GM23338 (cell line): ENCODE data around the gene ACOT2. TPM values are rescaled to one million over a fixed set of nuclear protein-coding genes. Genes with fewer than 3 reads are reported as not detected.
"Not testable (repeated sequence)": the region's sequence is repeated elsewhere in the genome, so short reads cannot be mapped to it uniquely, and the experiment has no call there.

ENCODE experiments used
- ATAC-seq: fragments of 200-7000 bp; cut with Tn5 transposase; 3 replicates; pipeline ENCODE4 v1.9.1; 2020
- DNase-seq: peaks from one replicate; pipeline ENCODE4 v3.0.0-alpha.2; 2015; ENCODE audit warnings: low spot score
- H2AFZ ChIP-seq: fragments of 200-600 bp; sonication (generic); 2 replicates; pipeline ENCODE4 v1.8.0; 2016; ENCODE audit warnings: antibody characterized with exemption, mild to moderate bottlenecking, moderate library complexity
- H3F3A ChIP-seq: fragments of 200-600 bp; sonication (generic); replicated peaks from 2 replicates; pipeline ENCODE4 v1.8.0; 2017; ENCODE audit warnings: antibody characterized with exemption, mixed run types, low read depth
- H3K27ac ChIP-seq: fragments of 200-600 bp; sonication (generic); 2 replicates; pipeline ENCODE4 v1.6.1; 2016; ENCODE audit warnings: low read depth
- H3K27me3 ChIP-seq: fragments of 200-600 bp; sonication (generic); 2 replicates; pipeline ENCODE4 v1.8.0; 2016; ENCODE audit warnings: mild to moderate bottlenecking, mixed run types, moderate library complexity; ENCODE audit not compliant: insufficient read depth
- H3K36me3 ChIP-seq: fragments of 200-600 bp; sonication (generic); 2 replicates; pipeline ENCODE4 v1.8.0; 2016; ENCODE audit warnings: mild to moderate bottlenecking; ENCODE audit not compliant: insufficient read depth
- H3K4me1 ChIP-seq: fragments of 200-600 bp; sonication (generic); 2 replicates; pipeline ENCODE4 v1.8.0; 2016; ENCODE audit warnings: mild to moderate bottlenecking, moderate library complexity; ENCODE audit not compliant: insufficient read depth
- H3K4me2 ChIP-seq: fragments of 200-600 bp; sonication (generic); 2 replicates; pipeline ENCODE4 v1.7.1; 2017; ENCODE audit warnings: mixed run types
- H3K4me3 ChIP-seq: fragments of 200-600 bp; sonication (generic); 2 replicates; pipeline ENCODE4 v1.6.1; 2016; ENCODE audit warnings: mixed run types
- H3K79me2 ChIP-seq: fragments of 200-600 bp; sonication (generic); replicated peaks from 2 replicates; pipeline ENCODE4 v1.8.0; 2017; ENCODE audit warnings: mild to moderate bottlenecking; ENCODE audit not compliant: insufficient read depth
- H3K9me2 ChIP-seq: fragments of 200-600 bp; sonication (generic); 2 replicates; pipeline ENCODE4 v1.8.0; 2017; ENCODE audit not compliant: insufficient read depth
- H4K20me1 ChIP-seq: fragments of 200-600 bp; sonication (generic); replicated peaks from 2 replicates; pipeline ENCODE4 v1.8.0; 2017; ENCODE audit warnings: mild to moderate bottlenecking; ENCODE audit not compliant: insufficient read depth
- H3K27ac Mint-ChIP-seq: 2 replicates; pipeline ENCODE4 v1.8.0; 2020; ENCODE audit warnings: inconsistent platforms, mild to moderate bottlenecking, moderate library complexity, mixed read lengths
- H3K27me3 Mint-ChIP-seq: 3 replicates; pipeline ENCODE4 v1.8.0; 2022; ENCODE audit warnings: low read depth, mild to moderate bottlenecking, moderate library complexity, mixed read lengths, inconsistent platforms; ENCODE audit not compliant: insufficient read depth, poor library complexity
- H3K36me3 Mint-ChIP-seq: 3 replicates; pipeline ENCODE4 v1.8.0; 2021; ENCODE audit warnings: low read depth, mild to moderate bottlenecking, inconsistent platforms, moderate library complexity, mixed read lengths
- H3K4me1 Mint-ChIP-seq: 3 replicates; pipeline ENCODE4 v1.8.0; 2020; ENCODE audit warnings: mild to moderate bottlenecking, inconsistent platforms, mixed read lengths
- H3K4me3 Mint-ChIP-seq: 3 replicates; pipeline ENCODE4 v1.8.0; 2021; ENCODE audit warnings: moderate library complexity, mild to moderate bottlenecking, inconsistent platforms, mixed read lengths
- H3K9me3 Mint-ChIP-seq: 3 replicates; pipeline ENCODE4 v1.8.0; 2020; ENCODE audit warnings: moderate library complexity, mild to moderate bottlenecking, inconsistent platforms, mixed read lengths
- ETS1 ChIP-seq: IDR thresholded peaks from 2 replicates; pipeline ENCODE4 v1.6.1; 2016; ENCODE audit warnings: antibody characterized with exemption
- JUNB ChIP-seq: IDR thresholded peaks from one replicate; pipeline ENCODE4 v1.6.1; 2016; ENCODE audit warnings: antibody characterized with exemption; ENCODE audit not compliant: unreplicated experiment
- NANOG ChIP-seq: IDR thresholded peaks from 2 replicates; pipeline ENCODE4 v1.6.1; 2016; ENCODE audit warnings: antibody characterized with exemption, borderline replicate concordance
- POLR2AphosphoS5 ChIP-seq: IDR thresholded peaks from 2 replicates; pipeline ENCODE4 v1.6.1; 2016; ENCODE audit warnings: antibody characterized with exemption, low read depth
- STAT1 ChIP-seq: IDR thresholded peaks from one replicate; pipeline ENCODE4 v1.6.1; 2016; ENCODE audit warnings: antibody characterized with exemption; ENCODE audit not compliant: unreplicated experiment
- ZNF114 ChIP-seq: fragments of 250-450 bp; sonication (Bioruptor Pico); IDR thresholded peaks from 2 replicates; pipeline ENCODE4 v1.5.0; 2020; ENCODE audit warnings: mild to moderate bottlenecking, moderate library complexity
- polyA plus RNA-seq: library from polyadenylated mRNA; unstranded; fragments of >200 nt; fragmentation: Nextera tagmentation; extraction: Ambion mirVana; gene quantifications from 2 replicates; pipeline ENCODE4 v1.2.1, GENCODE V29; 2016
- total RNA-seq: library from RNA; depleted of rRNA; stranded (reverse); fragments of >200 nt; shearing (Covaris generic); gene quantifications from 2 replicates; pipeline ENCODE4 v1.2.3, GENCODE V29; 2014

Gene ACOT2
- total and polyA plus RNA-seq, 2 experiments from 2014 or later: 9.6 to 10.7 TPM

- H3K9me2 ChIP-seq: no peaks in the 10 kb centered on the region
- no peaks in the 10 kb centered on the region for H3K27me3 Mint-ChIP-seq
- no peaks in the 10 kb centered on the region for H3K79me2 ChIP-seq
- no peak overlapping the region for H3K27ac Mint-ChIP-seq
- H3F3A ChIP-seq: no peaks in the 10 kb centered on the region
- H3K36me3 ChIP-seq: no peaks in the 10 kb centered on the region
- no peaks in the 10 kb centered on the region for H3K4me1 Mint-ChIP-seq
- no peaks in the 10 kb centered on the region for H3K27me3 ChIP-seq
- no peaks in the 10 kb centered on the region for H3K4me1 ChIP-seq
- TF ChIP-seq ETS1: no peak
- no peak overlapping the region for H2AFZ ChIP-seq
- H3K4me3 ChIP-seq: no peak overlapping the region
- no peak overlapping the region for H3K27ac ChIP-seq
- H3K36me3 Mint-ChIP-seq: peaks cover 16% of the 10 kb centered on the region; the same call in 2 of the 3 replicates
- no peak overlapping the region for H3K4me2 ChIP-seq
- ATAC-seq: no peak
- no peak overlapping the region for H3K4me3 Mint-ChIP-seq
- H4K20me1 ChIP-seq: no peaks in the 10 kb centered on the region
- no peak for DNase-seq
- H3K9me3 Mint-ChIP-seq: no peaks in the 10 kb centered on the region
Observed at GRCh38 chr14:73576391-73576790, 7.4 kb downstream of the ACOT2 start.

DNA sequence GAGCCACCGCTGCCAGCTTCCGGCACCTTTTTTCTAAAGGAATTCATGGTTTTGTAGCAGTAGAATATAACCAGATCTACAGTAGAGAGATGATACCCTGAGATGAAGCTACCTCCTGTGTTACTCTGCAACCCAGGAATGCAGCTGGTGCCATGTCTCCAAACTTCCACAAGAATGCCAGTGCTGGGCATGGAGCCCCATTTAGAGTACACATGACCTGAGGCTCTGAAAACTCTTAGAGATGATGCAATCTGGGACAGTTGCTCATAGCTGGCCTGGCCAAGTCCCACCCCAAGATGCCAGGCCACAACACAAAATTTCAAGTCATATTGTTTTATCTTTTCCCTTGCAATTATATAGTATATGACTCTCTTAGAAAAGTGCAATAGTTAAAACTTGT lies 8.2 kb downstream of the ACOT2 start:
- not testable (repeated sequence) for H3K27ac ChIP-seq, H3K27ac Mint-ChIP-seq, H3K4me1 ChIP-seq, H3K27me3 ChIP-seq, H3K27me3 Mint-ChIP-seq, H3K9me3 Mint-ChIP-seq, H3F3A ChIP-seq, H3K4me2 ChIP-seq, H3K4me3 Mint-ChIP-seq, H3K36me3 ChIP-seq, H2AFZ ChIP-seq, ATAC-seq, H3K79me2 ChIP-seq, H3K4me3 ChIP-seq, DNase-seq, H3K9me2 ChIP-seq, H4K20me1 ChIP-seq, H3K4me1 Mint-ChIP-seq
- H3K36me3 Mint-ChIP-seq: peaks cover 16% of the 10 kb centered on the region; the same call in 2 of the 3 replicates

- not testable (repeated sequence) for H3K4me1 Mint-ChIP-seq, H4K20me1 ChIP-seq, H3K36me3 ChIP-seq, H3K27ac ChIP-seq, H3K9me2 ChIP-seq, H3F3A ChIP-seq, H3K4me1 ChIP-seq, H3K27me3 Mint-ChIP-seq, H2AFZ ChIP-seq, H3K27ac Mint-ChIP-seq, H3K27me3 ChIP-seq, H3K4me3 Mint-ChIP-seq, H3K79me2 ChIP-seq, H3K9me3 Mint-ChIP-seq, H3K4me2 ChIP-seq, H3K4me3 ChIP-seq, ATAC-seq, DNase-seq, H3K36me3 Mint-ChIP-seq
Observed at GRCh38 chr14:73582102-73582979, 13.3 kb downstream of the ACOT2 start.

- H3K4me2 ChIP-seq: no peak overlapping the region
- H3K4me3 Mint-ChIP-seq: no peak overlapping the region
- no peak for DNase-seq
- peaks cover 24% of the 10 kb centered on the region for H3K27me3 ChIP-seq
- H3K27ac ChIP-seq: no peak overlapping the region
- H3K36me3 Mint-ChIP-seq: peaks cover 7% of the 10 kb centered on the region; the same call in 1 of the 3 replicates
- no peaks in the 10 kb centered on the region for H3K79me2 ChIP-seq
- no peaks in the 10 kb centered on the region; the same call in 1 of the 2 replicates for H4K20me1 ChIP-seq
- H3K4me1 Mint-ChIP-seq: no peaks in the 10 kb centered on the region
- H3K4me3 ChIP-seq: no peak overlapping the region
- ATAC-seq: no peak
- no peaks in the 10 kb centered on the region for H3K36me3 ChIP-seq
- no peak overlapping the region for H3K27ac Mint-ChIP-seq
- peaks cover 5% of the 10 kb centered on the region; the same call in 1 of the 3 replicates for H3K9me3 Mint-ChIP-seq
- H3F3A ChIP-seq: peaks cover 4% of the 10 kb centered on the region; the same call in 1 of the 2 replicates
- no peak overlapping the region for H2AFZ ChIP-seq
- H3K4me1 ChIP-seq: no peaks in the 10 kb centered on the region
- H3K27me3 Mint-ChIP-seq: peaks cover 20% of the 10 kb centered on the region
- H3K9me2 ChIP-seq: no peaks in the 10 kb centered on the region
- TF ChIP-seq ZNF114 (CRISPR knock-in tag) (no peak), NANOG (no peak), JUNB (no peak), STAT1 (no peak), ETS1 (no peak), POLR2AphosphoS5 (no peak)
Observed at GRCh38 chr14:73588695-73589094, 19.7 kb downstream of the ACOT2 start.
